NCI-H345 (cell line): ENCODE data around the gene MICOS13.
"Not testable (repeated sequence)": the region's sequence is repeated elsewhere in the genome, so short reads cannot be mapped to it uniquely, and the experiment has no call there.

Experiments
- DNase-seq: peaks from one replicate; lab custom pipeline; 2025; lab: John Stamatoyannopoulos, UW

The MICOS13 gene

DNA sequence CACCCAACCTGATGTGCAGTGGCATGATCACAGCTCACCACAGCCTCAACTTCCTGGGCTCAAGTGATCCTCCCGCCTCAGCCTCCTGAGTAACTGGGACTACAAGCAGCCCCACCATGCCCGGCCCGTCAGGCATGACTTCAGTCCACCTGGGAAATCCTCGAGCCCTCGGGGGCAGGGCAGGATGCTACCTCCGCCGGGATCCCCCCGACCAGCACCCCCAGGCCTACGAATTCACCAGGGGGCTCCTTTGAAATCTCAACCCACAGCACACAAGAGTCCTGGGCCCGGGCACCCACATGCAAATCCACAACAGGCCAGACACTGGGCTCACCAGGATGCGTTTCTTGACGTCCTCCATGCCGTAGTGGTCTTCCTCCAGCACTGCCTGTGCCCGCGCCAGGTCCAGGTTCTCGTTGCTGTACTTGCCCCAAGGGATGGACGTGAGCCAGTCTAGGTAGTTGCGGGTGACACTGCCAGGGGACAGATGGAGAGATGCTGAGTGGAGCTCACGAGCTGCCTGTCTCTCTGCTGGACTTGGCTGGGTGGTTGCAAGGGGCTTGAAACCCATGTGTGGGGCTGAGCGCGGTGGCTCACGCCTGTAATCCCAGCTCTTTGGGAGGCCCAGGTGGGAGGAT lies 20.3 kb upstream of the MICOS13 start:
- DNase-seq = no peak

DNA sequence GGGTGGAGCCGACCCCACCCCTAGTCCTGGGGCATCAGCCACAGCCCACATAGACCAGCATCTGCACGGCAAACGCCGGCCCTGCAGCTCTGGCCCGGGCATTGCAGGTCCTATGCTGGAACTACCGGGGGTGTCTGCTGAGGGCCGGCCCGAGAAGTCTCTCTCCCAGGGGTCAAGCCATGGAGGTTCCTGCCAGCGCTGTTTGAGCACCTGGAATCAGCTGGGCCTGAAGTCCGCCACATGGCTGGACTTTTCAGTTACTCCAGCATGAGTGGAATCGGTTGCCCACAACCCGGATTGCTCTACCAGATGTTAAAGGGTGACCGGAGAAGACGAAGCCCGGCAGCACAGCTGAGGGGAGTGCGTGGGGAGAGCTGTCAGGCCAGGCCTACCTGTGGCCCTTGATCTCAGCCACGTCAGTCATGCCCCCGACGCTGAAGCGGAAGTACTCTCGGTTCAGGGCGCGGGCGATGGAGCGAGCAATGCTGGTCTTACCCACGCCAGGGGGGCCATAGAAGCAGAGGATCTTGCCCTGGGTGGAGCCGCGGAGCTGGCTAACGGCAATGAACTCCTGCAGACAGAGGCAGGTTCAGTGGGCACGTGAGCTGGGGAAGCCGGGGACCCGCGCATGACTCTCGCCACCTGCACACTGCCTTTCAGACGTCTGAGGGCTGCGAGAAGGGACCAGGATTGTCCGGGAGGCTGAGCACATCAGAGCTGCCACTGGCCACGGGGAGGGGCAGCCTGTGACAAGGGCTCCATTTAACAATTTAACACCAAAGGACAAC lies 18.5 kb upstream of the MICOS13 start:
- no peak for DNase-seq

DNA sequence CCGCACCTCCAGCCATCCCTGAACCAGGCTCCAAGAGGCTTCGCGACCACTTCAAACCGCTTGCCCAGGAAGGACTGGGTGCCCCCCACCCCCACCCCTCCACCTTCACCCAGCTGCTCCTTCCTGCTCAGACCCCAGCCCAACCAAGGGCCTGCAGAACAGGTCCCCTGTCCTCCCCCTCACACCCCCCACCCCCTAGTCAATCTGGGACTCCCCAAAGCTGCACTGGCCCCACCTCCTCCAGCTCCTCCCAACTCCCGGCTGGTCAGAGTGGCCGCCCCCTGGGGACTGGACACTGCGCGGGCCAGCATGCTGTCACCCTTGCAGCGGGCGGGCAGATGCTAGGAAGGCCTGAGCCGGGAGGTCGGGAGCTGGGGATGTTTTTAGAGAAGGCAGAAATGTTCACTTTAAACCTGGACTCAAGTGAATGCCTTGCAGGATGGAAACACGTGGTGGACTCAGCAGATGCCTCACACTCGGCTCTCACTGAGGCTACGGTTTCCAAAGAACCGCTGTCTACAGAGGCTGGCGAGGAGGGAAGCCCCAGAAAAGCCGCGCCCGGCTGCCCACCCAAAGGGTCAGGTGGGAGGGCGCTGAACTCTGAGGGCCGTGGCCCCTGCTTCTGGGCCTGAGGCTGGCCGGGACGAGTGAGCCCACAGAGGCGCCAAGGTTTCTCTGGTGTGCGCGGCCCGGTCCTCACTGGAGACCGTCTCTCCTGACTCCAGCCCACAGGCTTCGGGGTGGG lies 17.7 kb upstream of the MICOS13 start:
- no peak for DNase-seq

DNA sequence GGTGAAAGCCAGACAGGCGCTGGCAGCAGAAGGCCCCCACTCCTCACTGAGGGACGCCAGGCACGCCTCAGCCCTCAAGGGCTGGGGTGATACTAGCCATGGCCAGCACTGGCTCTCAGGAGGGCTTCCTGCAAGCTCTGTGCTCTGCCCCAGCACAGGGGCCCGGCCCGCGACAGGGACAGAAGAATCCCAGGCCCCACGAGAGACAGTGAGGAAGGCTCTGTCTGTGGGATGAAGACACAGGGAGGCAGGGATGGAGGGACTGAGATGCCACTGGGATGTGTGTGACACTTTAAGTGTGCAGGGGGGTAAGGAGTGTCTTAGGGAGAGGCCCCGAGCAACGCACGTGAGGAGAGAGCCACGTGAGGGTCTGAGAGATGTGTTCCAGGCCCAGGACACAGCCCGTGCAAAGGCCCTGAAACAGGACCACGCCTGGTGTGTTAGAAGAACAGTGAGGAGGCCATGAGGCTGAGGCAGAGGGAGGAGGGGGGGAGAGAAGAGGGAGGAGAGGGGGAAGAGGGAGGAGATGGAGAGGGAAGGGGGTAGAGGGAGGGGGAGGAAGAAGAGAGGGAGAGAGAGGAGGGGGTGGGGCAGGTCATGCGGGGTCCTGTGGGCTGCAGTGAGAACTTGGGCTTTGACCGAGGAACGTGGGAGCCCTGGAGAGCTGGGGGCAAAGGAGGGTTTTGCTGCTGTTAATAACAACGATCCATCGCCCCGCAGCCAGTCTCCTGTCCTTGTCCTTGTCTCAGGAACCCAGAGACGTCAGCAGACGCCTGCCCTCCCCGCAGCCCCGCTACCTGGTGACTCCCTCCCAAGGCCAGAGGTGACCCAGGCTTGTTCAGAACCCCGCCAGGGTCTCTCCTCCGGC lies 16.9 kb upstream of the MICOS13 start:
- no peak for DNase-seq

GRCh38 chr19:5696196-5697021 lies 16.1 kb upstream of the MICOS13 start:
- DNase-seq = no peak

DNA sequence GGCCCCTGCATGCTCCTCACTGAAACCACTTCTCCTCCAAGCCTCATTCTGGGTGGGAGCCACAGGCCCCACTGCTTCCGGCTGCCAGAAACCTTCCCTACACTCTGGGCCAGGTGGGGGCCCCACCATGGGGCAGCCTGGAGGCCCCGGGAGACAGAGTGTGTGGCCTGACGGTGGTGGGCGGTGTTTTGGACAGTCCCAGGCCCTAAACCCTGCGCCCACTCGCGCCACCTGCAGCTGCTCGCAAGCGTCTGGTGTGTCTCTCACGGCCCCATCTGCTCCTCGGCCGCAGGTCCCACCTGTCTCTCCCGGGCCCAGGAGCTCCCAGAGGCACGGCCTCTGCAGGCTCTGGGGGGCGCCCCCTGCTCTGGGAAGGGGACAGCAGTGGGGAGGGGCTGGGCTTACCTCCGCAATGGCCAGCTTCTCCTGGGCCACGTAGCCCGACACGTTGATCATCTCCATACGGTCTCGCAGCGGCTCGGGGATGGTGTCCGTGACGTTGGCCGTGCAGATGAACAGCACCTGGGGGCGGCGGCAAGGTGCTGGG lies 15.4 kb upstream of the MICOS13 start:
- DNase-seq = no peak

GRCh38 chr19:5694956-5695648 lies 14.8 kb upstream of the MICOS13 start:
- DNase-seq = no peak

- DNase-seq = no peak
Measured at GRCh38 chr19:5694167-5694955, 14.0 kb upstream of the MICOS13 start.

- no peak for DNase-seq
Measured at GRCh38 chr19:5693195-5694166, 13.2 kb upstream of the MICOS13 start.

DNA sequence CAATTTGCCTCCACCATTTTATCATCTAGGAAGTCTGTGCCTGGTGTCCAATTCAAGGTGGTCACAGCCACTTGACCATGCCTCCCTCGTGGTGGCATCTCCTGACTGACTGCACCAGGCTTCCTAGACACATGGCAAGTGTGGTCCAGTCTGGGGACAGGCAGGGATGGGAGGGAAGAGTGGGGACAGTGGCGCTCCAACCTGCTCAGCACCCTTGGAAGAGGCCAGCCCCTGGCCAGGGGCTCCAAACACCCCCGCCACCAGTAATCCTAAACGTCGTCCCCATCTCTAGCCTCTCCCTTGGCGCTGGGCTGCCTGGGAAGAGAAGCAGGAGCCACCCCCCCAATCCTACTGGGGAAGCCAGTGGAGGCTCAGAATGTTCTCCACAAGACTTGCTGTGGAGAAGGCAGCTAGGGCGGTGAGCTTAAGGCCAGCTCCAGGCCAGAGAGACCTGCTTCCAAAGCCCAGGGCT lies 12.4 kb upstream of the MICOS13 start:
- no peak for DNase-seq

- no peak for DNase-seq
Measured at GRCh38 chr19:5691822-5692722, 11.8 kb upstream of the MICOS13 start.

DNA sequence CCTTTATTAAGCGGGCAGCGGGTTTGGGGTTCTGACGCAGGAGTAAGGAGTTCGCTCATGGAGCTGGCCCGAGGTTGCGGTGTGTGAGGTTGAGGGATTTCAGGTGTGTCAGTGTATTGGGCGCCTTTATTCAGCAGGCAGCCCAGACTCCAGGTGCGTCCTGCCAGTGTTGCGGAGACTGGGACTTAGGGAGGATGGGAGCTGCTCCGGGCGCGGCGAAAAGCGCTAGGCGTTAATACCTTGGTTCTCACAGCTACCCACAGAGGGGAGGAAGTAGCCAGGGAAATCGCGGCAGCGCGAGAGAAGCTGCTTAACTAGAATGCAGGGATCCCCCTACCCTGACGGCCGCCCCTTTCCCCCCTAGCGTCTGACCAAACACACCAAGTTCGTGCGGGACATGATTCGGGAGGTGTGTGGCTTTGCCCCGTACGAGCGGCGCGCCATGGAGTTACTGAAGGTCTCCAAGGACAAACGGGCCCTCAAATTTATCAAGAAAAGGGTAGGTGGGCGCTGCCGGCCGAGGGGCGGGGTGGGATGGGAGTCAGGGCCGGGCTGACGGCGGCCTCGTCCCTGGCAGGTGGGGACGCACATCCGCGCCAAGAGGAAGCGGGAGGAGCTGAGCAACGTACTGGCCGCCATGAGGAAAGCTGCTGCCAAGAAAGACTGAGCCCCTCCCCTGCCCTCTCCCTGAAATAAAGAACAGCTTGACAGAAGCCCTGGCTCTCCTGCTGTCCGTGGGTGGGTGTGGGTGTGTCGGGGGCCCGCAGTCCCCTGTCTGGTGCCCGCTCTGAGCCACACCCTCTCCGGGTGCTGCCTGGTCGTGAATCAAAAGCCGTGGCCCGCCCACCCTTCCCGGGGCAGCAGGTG lies 10.9 kb upstream of the MICOS13 start:
- no peak for DNase-seq

DNA sequence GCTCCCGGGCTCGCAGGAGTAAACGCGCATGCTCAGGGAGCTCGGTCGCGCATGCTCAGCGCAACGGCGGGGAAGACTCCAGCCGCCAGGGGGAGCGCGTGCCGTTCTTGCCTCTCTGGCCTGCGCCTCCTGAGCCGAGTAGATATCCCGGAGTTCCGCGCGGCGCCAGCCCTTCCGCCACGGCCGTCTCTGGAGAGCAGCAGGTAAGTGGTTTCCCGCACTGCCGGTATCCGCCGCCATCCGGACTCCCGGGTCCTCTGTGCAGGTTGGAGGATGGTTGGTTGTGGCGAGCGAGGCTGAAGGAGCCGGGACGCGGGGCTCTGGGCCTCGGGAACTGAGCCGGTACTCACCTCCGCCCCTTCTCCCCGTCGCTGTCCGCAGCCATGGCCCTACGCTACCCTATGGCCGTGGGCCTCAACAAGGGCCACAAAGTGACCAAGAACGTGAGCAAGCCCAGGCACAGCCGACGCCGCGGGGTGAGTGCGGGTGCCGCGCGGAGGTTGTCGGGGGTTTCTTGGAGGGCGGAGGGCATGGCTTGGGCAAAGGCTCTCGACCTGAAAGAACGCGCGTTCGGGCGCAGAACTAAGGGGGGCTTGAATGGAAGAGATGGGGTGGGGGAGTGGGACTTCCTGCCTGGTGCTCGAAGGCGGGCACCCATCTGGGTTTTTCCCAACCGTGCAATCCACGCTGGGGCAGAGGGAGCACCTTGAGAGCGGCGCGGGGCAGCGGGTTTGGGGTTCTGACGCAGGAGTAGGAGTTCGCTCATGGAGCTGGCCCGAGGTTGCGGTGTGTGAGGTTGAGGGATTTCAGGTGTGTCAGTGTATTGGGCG lies 10.0 kb upstream of the MICOS13 start, which contains the start of gene RPL36:
TSS of gene RPL36 (plus strand) at position 171 of the 830 bp plus-strand sequence. CDS start at position 384, 213 bp downstream.
- DNase-seq = peak; percentile 97

- not testable (repeated sequence) for DNase-seq
Measured at GRCh38 chr19:5688262-5688881, 8.1 kb upstream of the MICOS13 start.
